ENCODE data around the gene KLLN.
A peak's percentile ranks its signal among the peaks of the same experiment; 100 is the strongest.
"Not testable (repeated sequence)": the region's sequence is repeated elsewhere in the genome, so short reads cannot be mapped to it uniquely, and the experiment has no call there.

KLLN gene

GRCh38 chr10:87861566-87861952 is 1.8 kb downstream of the KLLN start:
- peak overlapping the region; percentile 73 for H3K4me3 ChIP-seq
- no peaks in the 10 kb centered on the region for H3K36me3 ChIP-seq (replicated peaks)
- peak in 1 of 2 experiments; percentile 17 for DNase-seq (ENCODE audit: low spot score in 2 of 2)
- H3K4me1 ChIP-seq = peaks cover 4% of the 10 kb centered on the region; the same call in 1 of the 2 replicates
- in situ Hi-C loops (cut with MboI; ENCODE audit: low sequenced_read_pairs) = no loop called here
- H3K9me3 ChIP-seq = no peaks in the 10 kb centered on the region
- no peaks in the 10 kb centered on the region for H3K27me3 ChIP-seq (ENCODE audit: low read depth)

GRCh38 chr10:87860816-87861403 is 2.4 kb downstream of the KLLN start:
- in situ Hi-C loops (cut with MboI; ENCODE audit: low sequenced_read_pairs) = no loop called here
- H3K9me3 ChIP-seq = no peaks in the 10 kb centered on the region
- peaks cover 4% of the 10 kb centered on the region; the same call in 1 of the 2 replicates for H3K4me1 ChIP-seq
- no peaks in the 10 kb centered on the region for H3K27me3 ChIP-seq (ENCODE audit: low read depth)
- H3K36me3 ChIP-seq (replicated peaks) = no peaks in the 10 kb centered on the region
- no peak for DNase-seq (ENCODE audit: low spot score in 2 of 2)
- H3K4me3 ChIP-seq = no peak overlapping the region

- Histone ChIP-seq H3K36me3 (replicated peaks) (no peaks in the 10 kb centered on the region), H3K4me1 (peaks cover 4% of the 10 kb centered on the region; the same call in 1 of the 2 replicates), H3K4me3 (no peak overlapping the region), H3K27me3 (ENCODE audit: low read depth) (no peaks in the 10 kb centered on the region), H3K9me3 (no peaks in the 10 kb centered on the region)
- in situ Hi-C loops (cut with MboI; ENCODE audit: low sequenced_read_pairs) = no loop called here
- peak; percentile 14 to 23 for DNase-seq (ENCODE audit: low spot score in 2 of 2)
Observed at GRCh38 chr10:87860156-87860795, 3.1 kb downstream of the KLLN start.

GRCh38 chr10:87855665-87856064 is 7.7 kb downstream of the KLLN start:
- not testable (repeated sequence) for H3K9me3 ChIP-seq; H3K36me3 ChIP-seq (replicated peaks); H3K4me3 ChIP-seq; DNase-seq (ENCODE audit: low spot score in 2 of 2); H3K4me1 ChIP-seq; H3K27me3 ChIP-seq (ENCODE audit: low read depth)
- in situ Hi-C loops (cut with MboI; ENCODE audit: low sequenced_read_pairs) = loop anchor here (5.0 kb wide), 1 partner anchor 1497 kb away; no protein-coding TSS in a partner anchor

GRCh38 chr10:87855247-87855646 is 8.1 kb downstream of the KLLN start:
- H3K9me3 ChIP-seq; H3K4me3 ChIP-seq; DNase-seq (ENCODE audit: low spot score in 2 of 2); H3K36me3 ChIP-seq (replicated peaks); H3K27me3 ChIP-seq (ENCODE audit: low read depth); H3K4me1 ChIP-seq: not testable (repeated sequence)
- in situ Hi-C loops (cut with MboI; ENCODE audit: low sequenced_read_pairs) = loop anchor here (5.0 kb wide), 1 partner anchor 1497 kb away; no protein-coding TSS in a partner anchor

GRCh38 chr10:87852089-87852488 is 11.2 kb downstream of the KLLN start:
- H3K36me3 ChIP-seq (replicated peaks) = no peaks in the 10 kb centered on the region
- peaks cover 7% of the 10 kb centered on the region; the same call in 1 of the 2 replicates for H3K4me1 ChIP-seq
- H3K4me3 ChIP-seq = no peak overlapping the region
- H3K27me3 ChIP-seq (ENCODE audit: low read depth) = no peaks in the 10 kb centered on the region
- in situ Hi-C loops (cut with MboI; ENCODE audit: low sequenced_read_pairs) = no loop called here
- DNase-seq (ENCODE audit: low spot score in 2 of 2) = no peak
- H3K9me3 ChIP-seq = no peaks in the 10 kb centered on the region

GRCh38 chr10:87850742-87851205 is 12.6 kb downstream of the KLLN start:
- Histone ChIP-seq H3K36me3 (replicated peaks) (no peaks in the 10 kb centered on the region), H3K27me3 (ENCODE audit: low read depth) (no peaks in the 10 kb centered on the region), H3K4me3 (no peak overlapping the region), H3K9me3 (no peaks in the 10 kb centered on the region), H3K4me1 (peaks cover 9% of the 10 kb centered on the region)
- peak; percentile 65 to 71 for DNase-seq (ENCODE audit: low spot score in 2 of 2)
- in situ Hi-C loops (cut with MboI; ENCODE audit: low sequenced_read_pairs) = no loop called here

GRCh38 chr10:87849001-87849400 is 14.3 kb downstream of the KLLN start:
- Histone ChIP-seq H3K9me3 (no peaks in the 10 kb centered on the region), H3K4me1 (peaks cover 11% of the 10 kb centered on the region), H3K4me3 (no peak overlapping the region), H3K27me3 (ENCODE audit: low read depth) (no peaks in the 10 kb centered on the region), H3K36me3 (replicated peaks) (no peaks in the 10 kb centered on the region)
- DNase-seq (ENCODE audit: low spot score in 2 of 2) = no peak
- in situ Hi-C loops (cut with MboI; ENCODE audit: low sequenced_read_pairs) = loop anchor here (25.0 kb wide), 1 partner anchor 1863 kb away; the partner anchor contains the start of gene KIF20B

GRCh38 chr10:87847550-87847949 is 15.8 kb downstream of the KLLN start:
- Histone ChIP-seq H3K4me3 (no peak overlapping the region), H3K27me3 (ENCODE audit: low read depth) (no peaks in the 10 kb centered on the region), H3K4me1 (peaks cover 11% of the 10 kb centered on the region), H3K36me3 (replicated peaks) (no peaks in the 10 kb centered on the region), H3K9me3 (no peaks in the 10 kb centered on the region)
- in situ Hi-C loops (cut with MboI; ENCODE audit: low sequenced_read_pairs) = loop anchor here (25.0 kb wide), 1 partner anchor 1865 kb away; the partner anchor contains the start of gene KIF20B
- no peak for DNase-seq (ENCODE audit: low spot score in 2 of 2)

- H3K4me1 ChIP-seq = peaks cover 11% of the 10 kb centered on the region
Observed at GRCh38 chr10:87846711-87847110, 16.6 kb downstream of the KLLN start.

GRCh38 chr10:87846023-87846422 is 17.3 kb downstream of the KLLN start:
- Histone ChIP-seq H3K9me3 (no peaks in the 10 kb centered on the region), H3K36me3 (replicated peaks) (no peaks in the 10 kb centered on the region), H3K4me3 (no peak overlapping the region), H3K4me1 (peaks cover 10% of the 10 kb centered on the region), H3K27me3 (ENCODE audit: low read depth) (no peaks in the 10 kb centered on the region)
- DNase-seq (ENCODE audit: low spot score in 2 of 2) = no peak
- in situ Hi-C loops (cut with MboI; ENCODE audit: low sequenced_read_pairs) = loop anchor here (25.0 kb wide), 1 partner anchor 1866 kb away; the partner anchor contains the start of gene KIF20B

More at GRCh38 chr10:87846711-87847110, 16.6 kb downstream of the KLLN start:
- not testable (repeated sequence) for H3K9me3 ChIP-seq; DNase-seq (ENCODE audit: low spot score in 2 of 2); H3K4me3 ChIP-seq; H3K36me3 ChIP-seq (replicated peaks); H3K27me3 ChIP-seq (ENCODE audit: low read depth)
- in situ Hi-C loops (cut with MboI; ENCODE audit: low sequenced_read_pairs) = loop anchor here (25.0 kb wide), 1 partner anchor 1866 kb away; the partner anchor contains the start of gene KIF20B

- peaks cover 9% of the 10 kb centered on the region for H3K4me1 ChIP-seq
- DNase-seq (ENCODE audit: low spot score in 2 of 2) = no peak
- H3K27me3 ChIP-seq (ENCODE audit: low read depth) = no peaks in the 10 kb centered on the region
- no peaks in the 10 kb centered on the region for H3K36me3 ChIP-seq (replicated peaks)
- H3K4me3 ChIP-seq = no peak overlapping the region
- H3K9me3 ChIP-seq = no peaks in the 10 kb centered on the region
- in situ Hi-C loops (cut with MboI; ENCODE audit: low sequenced_read_pairs) = loop anchor here (25.0 kb wide), 1 partner anchor 1867 kb away; the partner anchor contains the start of gene KIF20B
Observed at GRCh38 chr10:87845624-87845998, 17.7 kb downstream of the KLLN start.

GRCh38 chr10:87844837-87845623 is 18.3 kb downstream of the KLLN start:
- no peak overlapping the region for H3K4me3 ChIP-seq
- H3K27me3 ChIP-seq (ENCODE audit: low read depth) = no peaks in the 10 kb centered on the region
- in situ Hi-C loops (cut with MboI; ENCODE audit: low sequenced_read_pairs) = loop anchor here (25.0 kb wide), 1 partner anchor 1867 kb away; the partner anchor contains the start of gene KIF20B
- no peaks in the 10 kb centered on the region for H3K9me3 ChIP-seq
- peaks cover 7% of the 10 kb centered on the region for H3K4me1 ChIP-seq
- no peaks in the 10 kb centered on the region for H3K36me3 ChIP-seq (replicated peaks)
- no peak for DNase-seq (ENCODE audit: low spot score in 2 of 2)

All from HAP-1 (cell line).